Peyer's patch (tissue), 4 donors: ENCODE measurements around the gene TOM1L2.

Experiments
- CTCF ChIP-seq, 6 experiments: fragments of 450-650 bp in 4 of 6; fragments of 200-600 bp in 2 of 6; sonication (generic) in 1 of 6; IDR thresholded peaks; one replicate each; pipeline ENCODE4 v1.5.1; 2017 to 2019; ENCODE audit warnings: antibody characterized with exemption in 6 of 6, mild to moderate bottlenecking in 3 of 6, moderate library complexity in 1 of 6
- POLR2A ChIP-seq, 2 donors: fragments of 450-650 bp; IDR thresholded peaks; one replicate each; pipeline ENCODE4 v1.5.1; 2017; ENCODE audit warnings: antibody characterized with exemption in 2 of 2, mild to moderate bottlenecking in 2 of 2, moderate library complexity in 2 of 2

- TF ChIP-seq CTCF (IDR thresholded peaks at IDR 0.05): no peak
- TF ChIP-seq POLR2A (IDR thresholded peaks at IDR 0.05): no peak
These were observed 31.7 kb downstream of the TOM1L2 start for GRCh38 chr17:17940441-17940911.
